Stimulated activated CD4-positive, alpha-beta T cell treated with anti-CD3 and anti-CD28 coated beads, TNF-alpha, amount 100 ng/mL, for 4 hours (primary cell): ENCODE data around the gene CNKSR3.

ENCODE experiments used
- DNase-seq, 3 experiments: peaks; one replicate each; pipeline ENCODE4 v3.0.0-alpha.2; 2020; ENCODE audit warnings: low read depth in 3 of 3

The CNKSR3 gene

DNA sequence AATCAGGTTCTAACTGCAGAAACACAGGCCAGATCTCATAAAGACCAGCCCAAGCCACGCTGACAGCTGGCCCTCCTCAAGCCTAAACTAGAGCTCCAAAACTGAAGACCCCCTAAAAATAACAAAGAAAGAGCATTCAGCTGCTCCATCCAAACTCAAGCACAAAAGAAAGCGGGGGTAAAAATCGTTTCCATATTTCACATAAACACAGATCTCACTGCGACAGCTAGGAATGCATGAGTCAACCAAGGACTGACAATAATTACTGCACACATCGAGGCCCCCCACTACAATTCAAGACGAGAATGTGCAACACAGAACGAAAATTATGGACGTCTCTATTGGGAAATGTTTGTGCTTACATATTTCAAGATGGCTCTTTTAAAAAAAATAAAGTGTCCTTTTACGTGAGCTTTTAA, 31.1 kb downstream of the CNKSR3 start:
- no peak for DNase-seq

DNA sequence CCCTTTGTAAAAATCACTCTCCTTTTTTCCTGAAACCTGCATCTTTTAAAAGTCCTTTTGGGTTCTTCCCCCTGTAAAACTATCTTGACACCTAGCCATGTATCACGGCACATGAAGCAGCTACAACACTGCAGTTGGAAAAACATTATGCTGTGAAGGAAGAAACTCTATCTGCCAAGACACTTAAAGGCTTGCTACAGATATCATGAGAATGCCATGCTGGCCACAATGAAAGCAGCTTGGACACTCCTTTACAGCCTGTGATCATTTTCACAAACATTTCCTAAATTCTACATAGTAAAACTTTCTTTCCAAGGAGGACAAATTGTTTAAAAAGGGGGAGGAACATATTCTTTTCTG, 31.8 kb downstream of the CNKSR3 start:
- no peak for DNase-seq

DNA sequence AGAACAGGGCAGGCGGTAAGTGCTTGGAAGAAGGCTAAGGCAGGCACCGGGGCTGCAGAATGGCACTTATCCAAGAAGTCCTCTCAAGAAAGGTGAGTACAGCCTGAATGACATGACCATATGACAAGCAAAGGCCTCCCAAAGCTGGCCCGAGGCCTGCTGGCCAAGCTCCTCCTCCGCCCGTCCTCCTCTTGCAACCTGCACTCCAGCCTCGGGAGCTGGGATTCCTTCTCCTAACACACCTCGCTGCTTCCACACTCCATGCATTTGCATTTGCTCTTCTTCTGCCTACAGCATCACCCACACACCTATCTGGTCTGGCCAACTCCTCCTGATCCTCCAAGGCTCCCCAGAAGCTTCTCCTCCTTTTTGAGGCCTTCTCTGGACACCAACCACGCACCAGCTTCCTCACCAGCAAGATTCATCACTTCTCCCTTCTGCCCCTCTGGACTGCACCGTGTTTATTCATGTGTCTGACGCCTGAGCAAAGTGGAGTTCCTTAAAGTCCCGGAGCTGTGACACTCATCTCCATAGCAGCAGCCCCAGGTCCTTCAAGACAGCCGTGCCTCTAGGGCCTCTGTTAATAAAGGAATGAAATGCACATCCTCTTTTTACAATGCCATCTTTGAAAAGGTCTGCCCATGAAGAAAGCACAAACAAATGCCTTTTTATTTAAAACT, 32.3 kb downstream of the CNKSR3 start:
- DNase-seq, result no peak

DNA sequence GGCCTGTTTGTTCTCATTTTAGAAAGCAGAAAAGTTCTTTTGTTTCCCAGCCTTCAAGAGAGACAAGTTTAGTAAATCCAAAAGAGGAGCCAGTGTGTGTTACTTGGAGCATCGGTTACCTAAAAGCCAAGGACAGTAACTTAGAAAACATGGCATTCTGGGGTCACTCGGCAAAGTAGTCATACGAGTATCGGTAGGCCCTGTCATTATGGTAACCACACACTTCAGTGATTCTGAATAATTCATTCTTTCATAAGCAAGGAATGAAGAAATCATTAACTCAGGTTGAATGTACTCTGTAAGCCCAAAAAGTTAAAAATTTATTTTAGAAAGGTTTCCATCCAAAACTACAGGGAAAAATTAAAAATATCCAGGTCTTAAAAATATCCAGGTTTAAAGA, 34.0 kb downstream of the CNKSR3 start:
- no peak for DNase-seq

DNA sequence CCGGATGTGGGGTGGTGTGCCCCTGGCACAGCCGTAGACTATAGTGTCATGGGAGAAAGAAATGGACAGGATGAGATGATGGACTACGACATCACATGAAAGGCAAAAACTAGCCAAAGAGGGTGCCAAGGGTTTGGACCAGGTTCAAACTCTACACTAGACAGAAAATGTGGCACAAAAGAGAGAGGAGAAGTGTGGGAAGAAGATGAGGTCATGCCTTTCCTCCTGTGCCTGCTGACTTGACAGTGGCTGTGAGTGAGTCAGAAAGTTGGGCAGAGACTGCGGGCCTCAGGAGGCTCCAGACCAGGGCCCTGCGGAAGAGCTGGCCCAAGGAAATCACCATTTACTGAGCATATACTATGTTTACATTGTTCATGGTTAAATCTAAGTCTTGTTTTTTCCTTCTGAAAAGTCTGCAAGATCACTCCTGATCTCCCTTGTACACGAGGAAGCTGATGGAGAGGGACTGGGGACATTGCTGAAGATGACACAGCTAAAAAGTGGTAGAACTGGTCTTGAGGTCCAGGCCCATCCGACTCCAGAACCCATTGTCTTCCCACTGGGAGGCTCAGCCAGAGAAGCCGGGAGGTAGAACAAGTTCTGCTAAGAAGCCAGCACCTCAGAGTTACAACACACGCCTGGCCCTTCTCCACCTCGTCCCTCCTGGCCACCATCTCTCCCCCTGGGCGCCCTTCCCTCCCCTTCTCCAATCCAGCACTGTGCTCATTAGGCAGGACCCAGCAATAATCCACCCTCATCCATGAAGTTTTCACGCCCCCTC, 35.6 kb downstream of the CNKSR3 start:
- no peak for DNase-seq

DNA sequence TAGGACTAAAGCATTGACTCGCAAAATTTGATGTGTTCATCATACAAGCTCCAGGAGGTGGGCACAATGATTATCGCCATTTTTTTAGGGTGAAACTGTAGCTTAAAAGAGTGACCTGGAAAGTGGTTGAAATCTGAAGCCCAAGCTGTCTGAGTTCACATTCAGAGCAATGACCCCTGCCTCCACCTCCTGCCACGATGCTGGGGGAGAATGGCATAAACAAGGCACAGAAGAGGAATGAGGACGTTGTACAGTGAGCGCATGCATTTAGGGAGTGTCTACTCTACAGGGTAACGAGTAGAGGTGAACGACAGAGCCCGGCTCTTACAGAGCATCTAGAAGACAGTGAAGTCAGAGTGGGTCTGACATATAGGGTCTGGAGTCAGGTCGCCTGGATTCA, 37.2 kb downstream of the CNKSR3 start:
- no peak for DNase-seq

DNA sequence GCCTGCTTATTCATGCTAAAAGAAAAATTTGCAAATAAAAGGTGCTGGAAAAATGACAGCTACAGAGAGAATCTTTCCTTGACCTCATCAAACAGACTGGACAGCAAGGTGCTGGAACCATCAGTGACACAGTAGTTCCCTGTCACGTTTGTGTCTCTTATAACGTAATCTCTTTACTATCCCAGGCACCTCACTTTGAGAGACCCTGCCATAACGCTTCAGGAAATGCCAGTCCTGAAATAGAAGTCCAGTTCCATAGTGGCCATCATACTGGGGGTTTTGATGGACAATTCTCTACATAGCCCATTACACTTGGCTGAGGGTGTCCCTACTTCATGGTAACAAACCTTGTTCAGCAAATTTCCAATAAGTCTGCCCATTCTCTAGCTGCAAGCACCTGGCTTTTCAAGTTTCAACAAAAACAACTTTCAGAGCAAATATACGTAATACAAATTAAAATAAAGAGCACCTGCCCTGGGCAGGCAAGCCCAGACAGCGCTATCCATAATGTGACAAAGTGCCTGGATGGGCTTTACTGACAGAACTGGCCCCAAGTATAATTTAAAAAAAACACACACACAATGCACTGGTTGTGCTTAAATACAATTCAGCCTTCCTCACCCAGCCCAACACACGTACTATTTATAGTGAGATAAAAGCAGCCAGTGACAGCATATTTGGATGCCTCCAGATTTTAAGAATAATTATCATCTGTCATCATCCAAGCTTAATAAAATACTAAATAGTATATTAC, 38.7 kb downstream of the CNKSR3 start:
- DNase-seq, result no peak

DNA sequence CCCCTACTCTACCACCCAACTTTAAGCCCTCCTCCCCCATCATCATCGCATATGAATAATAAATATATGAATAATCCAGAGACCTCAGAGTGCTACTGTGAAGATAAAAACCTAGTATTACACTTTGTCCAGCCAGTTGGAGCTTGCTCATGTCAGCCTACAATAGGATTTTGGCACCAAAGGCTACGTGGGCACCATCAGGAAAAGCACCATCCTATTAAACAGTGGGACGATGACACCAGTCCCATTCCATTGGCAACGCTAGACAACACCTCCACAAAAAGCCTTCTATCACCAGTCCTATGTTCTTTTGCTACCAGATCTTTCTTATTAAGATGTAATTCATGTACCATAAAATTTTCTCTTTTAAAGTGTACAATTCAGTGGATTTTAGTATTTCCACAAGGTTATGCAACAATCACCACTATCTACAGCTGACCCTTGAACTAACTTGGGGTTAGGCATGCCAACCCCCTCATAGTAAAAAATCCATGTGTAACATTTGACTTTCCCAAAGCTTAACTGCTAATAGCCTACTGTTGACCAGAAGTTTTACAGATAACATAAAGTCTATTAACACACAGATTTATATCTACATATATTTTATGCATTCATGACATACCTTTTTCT, 41.1 kb downstream of the CNKSR3 start:
- DNase-seq, result no peak

DNA sequence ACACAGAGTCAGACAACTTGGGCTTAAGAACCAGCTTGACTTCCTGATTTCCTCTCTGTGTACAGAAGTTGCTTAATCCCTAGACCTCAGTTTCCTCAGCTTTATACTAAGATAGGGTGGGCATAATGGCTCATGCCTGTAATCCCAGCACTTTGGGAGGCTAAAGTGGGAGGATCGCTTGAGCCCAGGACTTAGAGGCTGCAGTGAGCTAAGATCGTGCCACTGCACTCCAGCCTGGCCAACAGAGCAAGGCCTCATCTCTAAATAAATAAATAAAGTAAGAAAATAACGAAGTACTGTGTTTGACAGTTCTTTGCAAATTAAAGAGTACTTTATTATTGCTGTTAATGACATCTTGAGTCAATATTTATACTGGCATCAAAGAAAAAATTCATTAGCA, 41.7 kb downstream of the CNKSR3 start:
- DNase-seq, result no peak

DNA sequence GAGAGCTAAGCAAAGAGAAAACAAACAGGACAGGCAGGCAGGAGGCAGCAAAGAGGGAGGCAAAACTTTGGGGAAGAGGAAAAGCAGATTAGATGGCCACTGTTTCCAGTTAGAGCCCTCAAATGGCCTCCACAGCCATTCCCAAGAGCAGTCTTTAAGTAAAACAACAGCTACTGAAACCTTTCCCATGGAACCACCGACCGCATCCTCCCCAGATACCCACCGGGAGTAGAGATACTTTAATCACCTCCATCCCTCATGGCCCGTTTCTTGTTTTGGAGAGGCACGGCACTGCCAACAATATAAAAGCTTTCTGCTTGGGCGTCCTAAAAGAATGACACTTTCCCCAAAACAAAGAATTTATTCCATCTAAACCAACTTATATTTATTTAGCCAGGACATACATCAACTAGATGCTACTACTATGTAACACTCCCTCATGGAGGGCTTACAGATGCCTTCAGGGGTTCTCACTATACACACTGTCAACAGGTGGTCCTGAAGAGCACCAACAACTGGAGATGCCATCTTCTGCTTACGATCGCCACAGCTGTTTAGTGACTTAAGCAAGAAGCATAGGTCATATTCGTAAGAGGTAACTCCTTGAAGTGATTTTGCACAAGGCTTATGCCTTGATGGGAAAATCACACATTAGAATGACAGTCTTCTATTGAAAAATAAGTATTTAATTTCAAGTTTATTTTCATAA, 43.4 kb downstream of the CNKSR3 start:
- no peak for DNase-seq

DNA sequence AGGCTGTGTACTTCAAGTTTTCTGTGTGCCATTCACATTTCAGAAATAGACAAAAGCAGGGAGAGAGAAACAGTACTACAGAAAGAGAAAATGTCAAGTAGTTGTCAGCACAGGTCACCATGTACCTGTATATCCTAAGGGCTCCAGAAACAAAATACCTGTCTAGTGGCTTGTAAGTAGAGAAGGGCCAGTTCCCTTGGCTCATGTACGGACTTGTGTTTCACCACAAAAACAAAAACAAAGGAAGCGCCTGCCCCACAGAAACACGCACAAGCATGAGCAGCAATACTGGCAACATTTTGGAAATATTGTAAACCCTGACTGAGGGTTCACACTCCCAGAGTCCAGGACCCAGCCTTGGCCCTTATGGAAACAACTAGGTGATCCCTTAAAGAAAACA, 44.3 kb downstream of the CNKSR3 start:
- no peak for DNase-seq

DNA sequence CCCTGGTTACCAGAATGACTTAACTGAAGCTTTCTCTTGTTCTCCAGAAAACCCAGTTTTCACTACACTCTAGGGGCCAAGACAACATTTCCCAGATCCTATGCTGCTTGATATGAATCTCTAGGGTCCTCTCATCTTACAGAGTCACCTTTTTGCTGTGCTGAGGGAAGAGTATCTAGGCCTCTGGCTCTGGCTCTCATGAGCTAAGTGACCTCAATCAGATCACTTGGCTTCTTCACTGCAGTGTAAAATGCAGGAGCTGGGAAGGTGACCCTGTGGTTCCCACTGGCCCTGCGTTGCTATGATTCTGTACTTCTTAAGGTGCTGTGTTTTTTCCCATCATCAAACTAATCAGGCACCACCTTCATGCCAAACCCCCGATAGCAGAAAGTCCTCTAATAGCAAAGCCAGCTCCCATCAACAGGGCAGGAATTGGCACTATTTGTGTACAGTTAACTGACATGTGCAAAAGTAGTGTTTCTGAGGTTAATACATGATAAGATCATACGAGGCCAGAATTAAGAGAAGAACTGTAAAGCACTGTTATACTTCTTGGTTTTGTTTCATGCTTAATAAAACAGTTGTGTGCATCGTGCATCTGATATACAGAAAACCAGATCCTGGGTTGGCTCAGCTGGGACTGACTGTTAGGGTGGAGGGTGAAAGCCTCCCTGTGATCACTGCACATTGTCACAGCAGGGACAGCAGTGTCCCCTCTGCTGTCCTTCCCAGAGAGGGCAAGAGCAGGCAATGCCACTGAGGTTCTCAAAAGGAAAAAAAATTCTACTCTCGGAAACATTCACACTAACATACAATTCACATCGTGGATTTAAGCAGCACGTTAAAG, 46.7 kb downstream of the CNKSR3 start:
- DNase-seq, result no peak

DNA sequence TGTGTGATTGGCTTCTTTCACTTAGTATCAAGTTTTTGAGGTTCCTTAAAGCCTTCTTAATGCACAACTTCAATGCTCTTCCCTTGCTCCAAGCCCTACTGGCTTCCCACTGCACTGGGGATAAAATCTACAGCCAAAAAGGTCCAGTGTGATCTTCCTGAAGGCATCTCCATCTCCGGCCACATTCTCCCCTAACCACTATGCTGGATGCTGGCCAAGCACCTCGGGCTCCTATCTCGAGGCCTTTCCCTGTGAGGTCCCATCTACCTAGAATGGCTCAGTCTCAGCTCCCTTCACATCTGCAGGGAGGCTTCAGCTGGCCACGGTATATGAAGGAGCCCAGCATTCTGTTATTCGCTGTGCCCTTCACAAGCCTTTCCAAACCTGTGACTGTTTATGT, 48.1 kb downstream of the CNKSR3 start:
- no peak for DNase-seq

DNA sequence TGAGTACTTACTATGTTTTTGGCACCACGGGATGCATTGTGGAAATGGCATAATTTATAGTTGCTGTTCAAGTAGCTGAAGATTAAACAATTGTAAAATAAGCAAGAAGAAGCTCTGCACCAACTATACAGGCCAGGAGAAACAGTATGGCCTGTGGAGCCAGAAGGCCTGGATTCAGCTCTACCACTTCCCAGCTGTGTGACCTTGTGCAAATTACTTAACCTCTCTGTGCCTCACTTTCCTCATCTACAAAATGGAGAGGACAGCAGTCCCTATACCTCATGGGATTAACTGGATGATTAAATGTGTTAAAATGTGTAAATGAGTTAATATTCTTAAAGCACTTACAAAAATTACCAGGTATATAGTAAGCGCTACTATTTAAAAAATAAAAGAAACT, 49.1 kb downstream of the CNKSR3 start:
- no peak for DNase-seq

DNA sequence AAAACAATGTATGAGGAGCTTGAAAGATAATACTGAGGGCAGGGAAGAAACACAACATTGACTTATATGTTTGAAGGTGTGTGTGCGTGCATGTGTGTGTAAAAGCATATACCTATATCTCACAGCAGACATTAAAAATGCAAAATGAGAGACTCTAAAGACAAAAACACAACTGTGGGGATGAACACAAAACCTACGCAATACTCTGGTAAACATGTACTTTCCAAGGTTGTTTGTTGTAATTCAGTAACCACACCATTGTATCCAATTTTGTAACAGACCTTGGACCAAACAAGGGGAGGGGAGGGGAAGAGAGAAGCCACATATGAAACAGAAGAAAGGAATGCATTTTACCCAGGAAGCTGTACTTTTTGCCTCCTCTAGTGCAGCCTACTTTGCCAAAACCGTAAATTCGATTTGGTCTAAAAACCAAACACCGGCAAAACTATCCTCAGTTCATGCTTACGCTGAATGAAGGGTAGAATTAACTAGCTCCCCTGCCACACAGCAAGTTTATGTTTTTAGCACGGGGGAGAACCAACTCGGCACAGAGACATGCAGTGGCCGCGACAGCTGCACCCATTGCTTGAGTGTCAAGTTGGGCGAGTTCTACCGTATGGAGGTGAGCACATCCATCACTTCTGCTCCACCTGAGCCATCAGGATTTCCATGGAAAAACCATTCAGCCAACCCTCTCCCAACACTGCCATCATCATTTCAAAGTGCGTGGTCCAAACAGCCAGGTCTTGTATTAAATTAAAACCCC, 50.0 kb downstream of the CNKSR3 start:
- DNase-seq, result no peak

DNA sequence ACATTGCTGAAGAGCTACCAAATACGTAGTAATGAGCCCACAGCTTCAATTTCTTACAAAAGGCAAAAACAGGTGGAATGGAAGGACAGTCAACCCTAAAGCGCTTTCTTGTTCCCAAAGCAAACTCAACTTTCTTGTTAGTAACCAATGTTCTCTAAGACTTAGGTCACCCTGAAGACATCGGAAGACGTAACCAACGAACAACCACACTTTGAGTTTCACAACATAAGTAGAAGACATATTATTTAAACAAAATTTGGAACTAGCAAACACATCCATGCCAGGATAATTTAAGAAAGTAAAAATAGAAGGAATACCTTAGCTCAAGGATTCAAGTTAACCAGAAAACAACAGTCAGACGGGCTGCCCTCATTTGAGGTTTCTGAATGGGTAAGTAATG, 51.0 kb downstream of the CNKSR3 start:
- no peak for DNase-seq

DNA sequence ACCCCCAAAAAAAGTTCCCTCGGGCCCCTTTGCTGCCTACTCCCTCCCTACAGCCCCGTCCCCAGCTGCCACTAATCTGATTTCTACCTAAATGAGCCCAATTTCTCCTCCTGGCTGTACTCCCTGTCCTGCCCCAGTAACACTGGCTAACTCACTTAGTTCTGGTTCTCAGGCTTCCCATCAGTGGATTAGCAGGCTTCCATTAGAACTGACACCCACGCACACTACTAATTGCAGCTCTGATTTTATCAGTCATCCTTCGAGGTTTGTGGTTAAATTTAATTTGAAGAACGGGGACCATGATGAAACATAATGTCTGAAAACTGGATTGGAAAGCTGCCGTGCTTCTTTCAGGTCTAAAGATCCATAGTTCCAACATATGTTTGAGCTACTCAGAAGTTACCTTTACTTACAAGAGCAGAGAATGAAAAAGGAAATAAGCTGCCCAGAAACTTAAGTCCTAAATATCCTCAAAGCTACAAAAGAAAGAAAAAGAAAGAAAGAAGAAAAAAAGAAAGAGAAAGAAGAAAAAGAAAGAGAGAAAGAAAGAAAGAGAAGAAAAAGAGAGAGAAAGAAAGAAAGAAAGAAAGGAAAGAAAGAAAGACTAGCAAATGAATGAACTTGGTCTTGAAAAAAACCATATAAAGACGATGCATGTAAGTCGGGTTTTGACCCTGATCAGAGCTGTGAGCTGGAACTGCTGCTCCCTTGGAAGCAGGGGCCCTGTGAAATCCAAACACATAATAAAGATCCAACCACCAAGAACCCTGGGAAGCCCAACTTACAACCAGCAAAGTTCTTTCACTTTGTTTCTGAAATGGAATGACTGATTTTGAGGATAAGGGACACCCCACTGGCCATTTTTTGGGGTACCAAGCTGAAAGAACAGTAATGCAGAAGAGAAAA, 51.7 kb downstream of the CNKSR3 start:
- no peak for DNase-seq

DNA sequence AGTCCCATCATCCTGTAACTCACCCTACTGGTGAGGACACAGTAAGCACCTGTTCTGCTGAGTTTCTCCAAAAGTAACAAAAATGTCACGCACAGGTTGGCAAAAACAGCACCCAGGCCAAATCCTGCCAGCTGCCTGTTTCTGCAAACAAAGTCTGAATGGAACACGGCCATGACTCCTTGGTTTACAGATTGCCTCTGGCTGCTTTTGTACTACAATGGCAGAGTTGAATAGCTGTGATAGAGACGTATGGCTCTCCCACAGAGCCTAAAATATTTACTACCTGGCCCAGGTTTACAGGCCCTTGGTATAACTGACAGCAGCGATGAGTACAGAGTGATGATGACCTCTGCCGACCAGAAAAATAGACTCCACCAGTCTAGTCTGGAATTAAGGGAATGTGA, 52.6 kb downstream of the CNKSR3 start:
- no peak for DNase-seq
